ENCODE results near the gene GPR152.

DNA sequence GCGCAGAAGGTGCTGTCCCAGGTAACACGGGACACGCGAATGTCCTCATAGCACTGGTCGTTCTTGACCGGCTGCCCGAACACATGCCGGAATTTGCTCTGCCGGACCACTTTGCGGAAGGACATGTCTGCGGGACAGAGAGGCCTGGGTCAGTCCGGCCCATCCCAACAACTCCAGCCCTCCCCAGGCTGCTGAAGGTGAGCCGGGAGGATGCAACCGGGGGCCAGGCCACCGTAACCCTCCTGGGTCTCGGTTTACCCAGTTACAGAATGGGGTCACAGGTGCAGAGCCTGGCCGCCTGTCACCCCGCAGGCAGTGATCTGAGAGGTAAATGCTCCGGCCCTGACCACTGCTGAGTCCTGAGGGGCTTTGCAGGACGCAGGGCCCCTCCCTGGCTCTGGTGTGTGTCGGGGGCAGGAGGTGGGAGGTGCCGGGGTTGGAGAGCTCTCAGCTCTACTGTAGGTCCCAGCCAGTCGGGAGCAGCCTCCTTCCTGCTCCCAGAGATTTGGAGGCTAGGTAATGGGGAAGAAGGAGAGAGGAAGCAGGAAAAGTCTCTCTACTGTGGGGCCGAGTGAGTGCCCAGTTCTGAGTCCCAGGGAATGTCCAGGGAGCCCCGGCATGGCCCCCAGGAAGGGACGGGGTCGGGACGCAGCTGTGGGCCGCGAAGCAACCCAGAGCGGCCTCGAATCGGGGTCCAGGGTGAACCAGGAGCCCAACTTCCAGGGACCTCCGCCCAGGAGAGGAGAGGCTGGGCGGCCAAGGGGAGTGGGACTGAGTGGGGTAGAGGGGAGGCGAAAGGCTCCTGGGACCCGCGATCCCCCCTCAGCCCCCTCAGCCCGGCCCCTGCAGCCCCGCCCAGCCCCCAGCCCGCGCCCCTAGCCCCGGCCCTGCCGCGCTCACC is 9.8 kb downstream of the GPR152 start:
- TF ChIP-seq POLR2A (IDR thresholded peaks at IDR 0.05): no peak
- TF ChIP-seq, protein P1, sequence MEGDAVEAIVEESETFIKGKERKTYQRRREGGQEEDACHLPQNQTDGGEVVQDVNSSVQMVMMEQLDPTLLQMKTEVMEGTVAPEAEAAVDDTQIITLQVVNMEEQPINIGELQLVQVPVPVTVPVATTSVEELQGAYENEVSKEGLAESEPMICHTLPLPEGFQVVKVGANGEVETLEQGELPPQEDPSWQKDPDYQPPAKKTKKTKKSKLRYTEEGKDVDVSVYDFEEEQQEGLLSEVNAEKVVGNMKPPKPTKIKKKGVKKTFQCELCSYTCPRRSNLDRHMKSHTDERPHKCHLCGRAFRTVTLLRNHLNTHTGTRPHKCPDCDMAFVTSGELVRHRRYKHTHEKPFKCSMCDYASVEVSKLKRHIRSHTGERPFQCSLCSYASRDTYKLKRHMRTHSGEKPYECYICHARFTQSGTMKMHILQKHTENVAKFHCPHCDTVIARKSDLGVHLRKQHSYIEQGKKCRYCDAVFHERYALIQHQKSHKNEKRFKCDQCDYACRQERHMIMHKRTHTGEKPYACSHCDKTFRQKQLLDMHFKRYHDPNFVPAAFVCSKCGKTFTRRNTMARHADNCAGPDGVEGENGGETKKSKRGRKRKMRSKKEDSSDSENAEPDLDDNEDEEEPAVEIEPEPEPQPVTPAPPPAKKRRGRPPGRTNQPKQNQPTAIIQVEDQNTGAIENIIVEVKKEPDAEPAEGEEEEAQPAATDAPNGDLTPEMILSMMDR (IDR thresholded peaks at IDR 0.05): no peak
